Neural crest cell (in vitro differentiated cells): Measurements from ENCODE around the gene ARHGEF17. TPM values are rescaled to one million over a fixed set of nuclear protein-coding genes. Genes with fewer than 3 reads are reported as not detected.

Experiments
- DNase-seq: peaks from one replicate; pipeline ENCODE4 v3.0.0; 2021; ENCODE audit warnings: low read depth, mixed read lengths, low spot score
- H3K27ac Mint-ChIP-seq: one replicate; pipeline ENCODE4 v1.8.0; 2021; ENCODE audit warnings: mild to moderate bottlenecking, mixed read lengths; ENCODE audit not compliant: unreplicated experiment
- H3K27me3 Mint-ChIP-seq: 2 replicates; pipeline ENCODE4 v1.8.0; 2021; ENCODE audit warnings: low read depth, mild to moderate bottlenecking, mixed read lengths
- H3K36me3 Mint-ChIP-seq: 2 replicates; pipeline ENCODE4 v1.8.0; 2021; ENCODE audit warnings: low read depth, mild to moderate bottlenecking, mixed read lengths
- H3K4me1 Mint-ChIP-seq: 2 replicates; pipeline ENCODE4 v1.8.0; 2021; ENCODE audit warnings: mixed read lengths
- H3K4me3 Mint-ChIP-seq: one replicate; pipeline ENCODE4 v1.8.0; 2021; ENCODE audit warnings: mild to moderate bottlenecking, mixed read lengths
- H3K9me3 Mint-ChIP-seq: 2 replicates; pipeline ENCODE4 v1.8.0; 2021; ENCODE audit warnings: mixed read lengths
- CTCF ChIP-seq: fragments of 200-600 bp; sonication (generic); conservative IDR thresholded peaks from 2 replicates; pipeline ENCODE4 v1.5.0; 2021; ENCODE audit warnings: antibody characterized with exemption, mild to moderate bottlenecking
- long read RNA-seq: library from polyadenylated mRNA; unstranded; transcript quantifications from one replicate; pipeline ENCODE4 v2.0.0, GENCODE V29; 2020
- total RNA-seq: library from RNA; stranded (reverse); gene quantifications from 2 replicates; pipeline ENCODE4 v1.2.1, GENCODE V29; 2021

The ARHGEF17 gene
- 51.3 and 55.7 TPM in 2 replicates for total RNA-seq
- long read RNA-seq, partial matches to known transcripts = 1 of 4 reads
- long read RNA-seq, other reads (novel, unspliced or antisense) = 2 of 4 reads

GRCh38 chr11:73308003-73308960 lies at the start of gene ARHGEF17:
Gene ARHGEF17, plus strand, starts transcription at chr11:73308276. Its CDS starts 363 bp downstream, at chr11:73308639.
- DNase-seq = peak; percentile 74
- no peaks in the 10 kb centered on the region for H3K27me3 Mint-ChIP-seq
- no peaks in the 10 kb centered on the region for H3K36me3 Mint-ChIP-seq
- peak within 1 kb of the TSS; percentile 95 for H3K27ac Mint-ChIP-seq
- peak within 1 kb of the TSS; percentile 88 for H3K4me3 Mint-ChIP-seq
- no peaks in the 10 kb centered on the region for H3K9me3 Mint-ChIP-seq
- no peak for TF ChIP-seq CTCF
- H3K4me1 Mint-ChIP-seq = peaks cover 37% of the 10 kb centered on the region

- no peak for DNase-seq
- Mint-ChIP-seq H3K4me3 (no peak overlapping the region), H3K27ac (no peak overlapping the region), H3K9me3 (no peaks in the 10 kb centered on the region), H3K4me1 (peaks cover 12% of the 10 kb centered on the region), H3K36me3 (no peaks in the 10 kb centered on the region), H3K27me3 (peaks cover under 1% of the 10 kb centered on the region)
- no peak for TF ChIP-seq CTCF
Measured at GRCh38 chr11:73259406-73260126, 48.5 kb upstream of the ARHGEF17 start.

GRCh38 chr11:73260127-73260457 lies 48.0 kb upstream of the ARHGEF17 start:
- H3K4me3 Mint-ChIP-seq = no peak overlapping the region
- no peaks in the 10 kb centered on the region for H3K36me3 Mint-ChIP-seq
- peaks cover 4% of the 10 kb centered on the region for H3K27me3 Mint-ChIP-seq
- no peak for TF ChIP-seq CTCF
- H3K4me1 Mint-ChIP-seq = peaks cover 12% of the 10 kb centered on the region
- no peak for DNase-seq
- H3K9me3 Mint-ChIP-seq = no peaks in the 10 kb centered on the region
- H3K27ac Mint-ChIP-seq = no peak overlapping the region

GRCh38 chr11:73262851-73263495 lies 45.1 kb upstream of the ARHGEF17 start:
- TF ChIP-seq CTCF = no peak
- DNase-seq = no peak
- no peaks in the 10 kb centered on the region for H3K36me3 Mint-ChIP-seq
- peaks cover 4% of the 10 kb centered on the region for H3K27me3 Mint-ChIP-seq
- peak overlapping the region; percentile 15 for H3K27ac Mint-ChIP-seq
- no peak overlapping the region for H3K4me3 Mint-ChIP-seq
- no peaks in the 10 kb centered on the region for H3K9me3 Mint-ChIP-seq
- H3K4me1 Mint-ChIP-seq = peaks cover 11% of the 10 kb centered on the region

GRCh38 chr11:73263640-73264039 lies 44.4 kb upstream of the ARHGEF17 start:
- Mint-ChIP-seq H3K9me3 (no peaks in the 10 kb centered on the region), H3K27ac (no peak overlapping the region), H3K4me3 (no peak overlapping the region), H3K36me3 (no peaks in the 10 kb centered on the region), H3K4me1 (peaks cover 8% of the 10 kb centered on the region), H3K27me3 (peaks cover 4% of the 10 kb centered on the region)
- no peak for DNase-seq
- no peak for TF ChIP-seq CTCF
